K562 (cell line): ENCODE measurements around the gene A1BG. TPM values are rescaled to one million over a fixed set of nuclear protein-coding genes. Genes with fewer than 3 reads are reported as not detected.

Source experiments
- CC2D1A ChIP-seq: fragments of 450-650 bp; IDR thresholded peaks from 2 replicates; pipeline ENCODE4 v1.6.1; 2017; ENCODE audit warnings: mild to moderate bottlenecking
- CHD7 ChIP-seq: fragments of 200-600 bp; sonication (generic); IDR thresholded peaks from one replicate; pipeline ENCODE4 v1.6.1; 2012; ENCODE audit warnings: mild to moderate bottlenecking, low read depth, low read length, inconsistent platforms
- ELK3 ChIP-seq: fragments of 450-650 bp; formaldehyde crosslinking; IDR thresholded peaks from 2 replicates; pipeline ENCODE4 v1.4.0; 2020; ENCODE audit warnings: mild to moderate bottlenecking
- GTF3C2 ChIP-seq: IDR thresholded peaks from 3 replicates; pipeline ENCODE4 v1.6.1; 2011; ENCODE audit warnings: borderline replicate concordance, mild to moderate bottlenecking, moderate library complexity; ENCODE audit not compliant: insufficient read length; ENCODE audit errors: extremely low read depth
- ID3 ChIP-seq, 2 experiments: fragments of 250-450 bp in 1 of 2; fragments of 450-650 bp in 1 of 2; sonication (Bioruptor Pico) in 1 of 2; IDR thresholded peaks; 2 replicates each; pipeline versions ENCODE4 v1.6.1 to v1.8.0; 2016 to 2021; ENCODE audit warnings: mild to moderate bottlenecking in 2 of 2, moderate library complexity in 2 of 2, missing compliant biosample characterization in 1 of 2, missing genetic modification characterization in 1 of 2
- NCOA6 ChIP-seq: fragments of 450-650 bp; IDR thresholded peaks from 2 replicates; pipeline ENCODE4 v1.6.1; 2017; ENCODE audit warnings: mild to moderate bottlenecking
- NFE2 ChIP-seq: IDR thresholded peaks from 2 replicates; pipeline ENCODE4 v1.6.1; 2014; ENCODE audit warnings: antibody characterized with exemption, low read depth
- PHF20 ChIP-seq: fragments of 450-650 bp; IDR thresholded peaks from 2 replicates; pipeline ENCODE4 v1.6.1; 2018; ENCODE audit not compliant: partially characterized antibody
- TCF7 ChIP-seq: sonication (generic); IDR thresholded peaks from 2 replicates; pipeline ENCODE4 v1.6.1; 2016; ENCODE audit warnings: antibody characterized with exemption, borderline replicate concordance
- ZSCAN29 ChIP-seq: fragments of 450-650 bp; IDR thresholded peaks from 2 replicates; pipeline ENCODE4 v1.6.1; 2017
- polyA plus RNA-seq, 8 experiments: library from polyadenylated mRNA; depleted of rRNA in 4 of 8; stranded (reverse) in 5 of 8; unstranded in 3 of 8; fragments of >200 nt; fragmentation: Nextera tagmentation in 2 of 8; fragmentation: Illumina TruSeq in 1 of 8; extraction: Ambion mirVana in 2 of 8; extraction: Trizol in 1 of 8; gene quantifications; 2 replicates each; pipeline versions ENCODE4 v1.2.1 to v1.2.3, GENCODE V29; 2011 to 2014; ENCODE audit warnings: inconsistent platforms in 1 of 8, missing spikeins in 1 of 8
- total RNA-seq, 7 experiments: library from RNA; depleted of rRNA in 6 of 7; stranded (reverse); fragments of >200 nt in 6 of 7; fragmentation: Illumina TruSeq in 2 of 7; extraction: Trizol in 2 of 7; gene quantifications; 2 replicates each; pipeline versions ENCODE4 v1.2.1 to v1.2.3, GENCODE V29; 2011 to 2021; ENCODE audit warnings: low replicate concordance in 1 of 7

Gene A1BG
- total and polyA plus RNA-seq, 9 of the 15 experiments (the other 6 are each of a cell fraction or from before 2014, with no cell fraction given) = 0.10 to 19.8 (median 2.6) TPM

GRCh38 chr19:58346961-58347929 is 6.0 kb downstream of the A1BG start (continued):
- TF ChIP-seq CHD7 (no peak), NFE2 (no peak), GTF3C2 (no peak), CC2D1A (no peak), ID3 (CRISPR knock-in tag; IDR thresholded peaks at IDR 0.05) (no peak), ID3 (tag; IDR thresholded peaks at IDR 0.05) (0 out of 2 replicates have a peak, but pooled peaks have one; percentile 59), TCF7 (no peak), NCOA6 (peak; percentile 93), PHF20 (no peak), ELK3 (CRISPR knock-in tag) (no peak), ZSCAN29 (no peak)
